Stimulated activated CD8-positive, alpha-beta memory T cell treated with anti-CD3 and anti-CD28 coated beads, Interleukin-4, amount 100 ng/mL, for 4 hours (primary cell): Measurements from ENCODE around the gene PIP5KL1.

Experiments used
- DNase-seq, 2 donors: peaks; one replicate each; pipeline ENCODE4 v3.0.0-alpha.2; 2020; ENCODE audit warnings: low read depth in 2 of 2, low spot score in 1 of 2

Gene PIP5KL1

GRCh38 chr9:127968700-127969383, 38.3 kb upstream of the PIP5KL1 start:
- no peak for DNase-seq

- DNase-seq = no peak
These were observed 37.5 kb upstream of the PIP5KL1 start for GRCh38 chr9:127968042-127968441.

DNA sequence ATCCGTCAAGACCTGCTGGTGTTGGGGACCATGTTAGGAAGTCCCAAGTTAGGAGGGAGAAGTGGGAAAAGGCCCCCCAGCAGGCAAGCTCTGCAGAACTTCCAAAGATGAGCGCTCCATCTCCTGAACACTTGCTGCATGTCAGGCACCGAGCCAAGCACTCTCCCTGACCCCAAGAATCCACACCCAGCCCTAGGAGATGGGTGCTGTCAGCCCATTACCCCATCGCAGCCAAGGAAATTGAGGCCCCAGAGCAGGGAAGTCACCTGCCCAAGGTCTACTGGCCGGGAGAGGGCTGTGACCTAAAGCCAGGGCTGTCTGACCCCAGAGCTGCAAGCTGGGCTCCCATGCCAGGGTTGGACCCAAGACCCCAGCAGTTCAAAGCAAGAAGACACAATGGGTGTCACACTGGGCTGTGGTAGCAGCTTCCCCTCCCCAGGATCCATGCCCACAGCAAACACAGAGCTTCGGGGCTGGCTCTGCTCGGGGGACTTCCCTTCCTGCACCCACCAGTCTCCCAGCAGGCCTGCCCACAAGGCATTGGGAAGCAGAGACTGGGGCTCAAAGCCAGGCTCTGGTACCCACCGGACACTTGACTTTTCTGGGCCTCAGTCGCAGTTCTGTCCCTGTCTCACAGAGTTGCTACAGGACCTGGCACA, 36.7 kb upstream of the PIP5KL1 start:
- DNase-seq = no peak

GRCh38 chr9:127966416-127967150, 36.0 kb upstream of the PIP5KL1 start:
- no peak for DNase-seq

DNA sequence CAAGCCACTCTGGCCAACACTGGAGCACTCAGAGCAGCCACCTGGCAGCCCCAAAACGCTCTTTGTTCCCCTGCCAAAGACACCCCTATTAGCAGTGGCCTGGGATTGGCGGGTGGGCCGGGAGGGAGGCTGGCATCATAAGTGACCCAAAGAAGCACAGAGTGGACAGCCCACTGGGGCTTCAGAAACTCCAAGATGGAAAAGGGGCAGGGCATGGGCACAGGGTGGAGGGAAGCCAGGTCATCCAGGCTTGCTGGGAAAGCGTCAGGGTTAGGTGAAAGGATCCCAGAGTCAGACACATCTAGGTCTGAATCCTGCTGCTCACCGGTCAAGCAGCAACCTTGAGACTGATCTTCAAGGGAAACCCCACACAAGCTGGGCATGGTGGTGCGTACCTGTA, 35.4 kb upstream of the PIP5KL1 start:
- DNase-seq = no peak

GRCh38 chr9:127963359-127964064, 32.9 kb upstream of the PIP5KL1 start:
- DNase-seq = no peak

DNA sequence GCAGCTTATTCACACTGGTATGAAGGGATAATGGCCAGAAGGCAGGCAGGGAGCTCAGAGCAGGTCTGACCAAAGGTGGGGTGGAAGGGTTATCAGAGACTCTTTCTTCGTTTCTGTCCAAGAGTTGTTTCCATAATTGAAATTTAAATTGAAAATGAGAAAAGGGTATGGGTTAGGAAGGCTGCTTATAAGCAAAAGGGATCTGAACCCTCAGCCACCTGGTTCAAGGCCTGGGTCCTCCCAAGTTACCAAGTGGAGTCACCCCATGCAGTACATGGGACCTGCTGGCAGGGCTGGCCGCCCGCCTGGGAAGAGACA, 32.4 kb upstream of the PIP5KL1 start:
- DNase-seq = no peak

- no peak for DNase-seq
These were observed 31.7 kb upstream of the PIP5KL1 start for GRCh38 chr9:127962278-127962677.

- no peak for DNase-seq
These were observed 31.1 kb upstream of the PIP5KL1 start for GRCh38 chr9:127961613-127962155.

GRCh38 chr9:127961155-127961490, 30.5 kb upstream of the PIP5KL1 start:
- no peak for DNase-seq

DNA sequence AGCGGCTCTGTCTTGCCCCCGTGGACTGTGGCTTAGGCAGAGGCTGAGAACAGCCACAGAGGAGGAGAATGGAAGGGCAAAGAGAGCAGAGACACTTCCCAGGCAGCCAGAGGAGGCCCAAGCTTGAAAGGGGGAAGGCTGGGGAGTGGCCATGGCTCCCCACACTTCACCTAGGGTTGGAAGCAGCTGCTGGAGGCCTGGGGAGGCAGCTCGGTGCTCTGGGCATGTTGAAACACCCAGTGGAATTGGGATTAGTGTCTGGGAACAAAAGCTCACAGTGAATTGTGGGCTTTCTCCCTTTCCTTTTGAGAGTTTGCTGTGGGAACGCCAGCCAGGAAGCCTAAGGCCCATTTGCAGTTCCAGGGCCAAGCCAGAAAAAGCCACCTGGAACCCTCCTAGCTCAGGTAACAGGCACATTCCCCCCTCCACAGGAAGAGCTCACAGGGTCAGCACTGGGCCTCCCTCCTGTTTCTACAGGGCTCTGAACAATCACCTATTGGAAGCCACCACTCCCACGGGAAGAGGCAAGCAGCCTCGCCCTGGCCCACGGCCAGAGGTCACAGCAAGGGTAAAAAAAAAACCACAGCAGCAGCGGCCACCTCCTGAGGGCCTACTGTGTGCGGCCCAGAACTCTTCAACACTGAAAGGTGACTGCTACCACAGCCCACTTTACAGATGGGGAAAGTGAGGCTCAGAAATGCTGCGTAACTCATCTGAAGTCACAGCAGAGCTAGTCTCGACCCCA, 30.0 kb upstream of the PIP5KL1 start:
- DNase-seq = no peak

GRCh38 chr9:127959841-127960409, 29.3 kb upstream of the PIP5KL1 start:
- DNase-seq = no peak

DNA sequence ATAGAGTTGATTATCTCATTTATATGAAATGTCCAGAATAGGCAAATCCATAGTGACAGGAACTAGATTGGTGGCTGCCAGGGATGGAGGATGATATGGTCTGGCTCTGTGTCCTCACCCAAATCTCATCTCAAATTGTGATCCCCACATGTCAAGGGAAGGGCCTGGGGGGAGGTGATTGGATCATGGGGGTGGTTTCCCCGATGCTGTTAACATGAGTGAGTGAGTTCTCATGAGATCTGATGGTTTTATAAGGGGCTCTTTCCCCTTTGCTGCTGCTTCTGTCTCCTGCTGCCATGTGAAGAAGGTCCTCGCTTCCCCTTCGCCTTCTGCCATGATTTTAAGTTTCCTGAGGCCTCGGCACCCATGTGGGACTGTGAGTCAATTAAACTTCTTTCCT, 28.8 kb upstream of the PIP5KL1 start:
- no peak for DNase-seq

DNA sequence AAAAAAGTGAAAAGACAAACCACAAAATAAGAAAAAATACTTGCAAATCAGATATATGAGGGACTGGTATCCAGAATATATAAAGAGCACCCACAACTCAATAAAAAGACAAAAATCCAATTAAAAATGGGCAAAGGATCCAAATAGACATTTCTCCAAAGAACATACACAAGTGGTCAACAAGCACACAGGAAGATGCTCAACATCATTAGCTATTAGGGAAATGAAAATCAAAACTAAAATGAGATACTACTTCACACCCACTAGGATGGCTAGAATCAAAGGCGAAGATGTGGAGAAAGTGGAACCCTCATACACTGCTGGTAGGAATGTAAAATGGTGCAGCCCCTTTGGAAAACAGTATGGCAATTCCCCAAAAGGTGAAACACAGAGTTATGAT, 28.2 kb upstream of the PIP5KL1 start:
- DNase-seq = no peak

DNA sequence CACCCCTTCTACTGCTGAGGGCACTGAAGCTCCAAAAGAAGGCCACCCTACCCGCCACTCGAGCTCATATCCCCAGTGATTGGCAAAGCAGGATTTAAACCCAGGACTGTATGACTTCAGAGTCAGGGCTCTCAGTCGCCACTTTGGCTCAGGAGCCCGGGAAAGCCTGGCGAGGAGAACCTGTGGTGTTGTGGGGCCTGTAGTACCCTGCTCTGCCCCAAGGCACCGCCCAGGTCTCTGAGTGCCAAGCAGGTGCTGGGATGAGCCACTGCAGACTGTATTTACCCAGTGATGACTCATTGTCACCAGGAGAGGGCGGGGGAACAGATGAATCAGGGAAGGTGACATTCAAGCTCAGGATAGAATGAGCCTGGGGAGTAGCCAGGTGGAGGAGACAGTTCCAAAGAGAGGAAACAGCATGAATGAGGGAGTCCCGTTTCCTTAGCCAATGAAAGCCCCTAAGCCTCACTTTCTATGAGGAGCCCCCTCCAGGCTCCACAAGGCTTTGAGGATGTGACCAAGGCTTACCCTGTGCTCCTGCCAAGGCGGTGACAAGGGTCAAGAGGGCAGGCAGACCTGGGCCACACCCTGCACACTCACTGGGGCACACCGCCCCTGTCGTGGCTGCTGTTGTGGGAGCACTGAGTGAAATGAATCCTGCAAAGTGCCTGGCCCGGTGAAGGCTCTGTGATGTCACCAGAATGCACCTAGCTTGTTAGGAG, 24.9 kb upstream of the PIP5KL1 start:
- peak; percentile 67 to 76 for DNase-seq

- DNase-seq = no peak
These were observed 24.3 kb upstream of the PIP5KL1 start for GRCh38 chr9:127954831-127955293.

GRCh38 chr9:127953768-127954505, 23.4 kb upstream of the PIP5KL1 start:
- no peak for DNase-seq

DNA sequence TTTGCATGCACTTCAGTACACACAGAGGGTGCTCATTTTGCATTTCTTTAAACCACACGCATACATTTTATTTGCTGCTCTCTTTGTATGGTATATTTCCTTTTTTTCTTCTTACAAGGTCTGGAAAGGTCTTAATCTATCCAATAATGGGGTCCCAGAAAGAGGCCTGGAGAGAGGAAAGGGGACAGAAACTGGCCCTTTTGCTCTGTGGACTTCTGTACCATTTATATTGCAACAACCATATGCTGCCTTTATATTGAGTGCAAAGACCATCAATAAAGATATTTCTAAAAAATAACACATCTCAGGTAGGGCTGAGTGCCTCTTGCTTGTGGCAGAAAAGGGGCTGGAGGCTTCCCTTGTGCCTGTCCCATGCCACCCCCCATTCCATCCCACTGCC, 22.6 kb upstream of the PIP5KL1 start:
- DNase-seq = no peak
